HG02981 (cell line): Measurements from ENCODE around the gene ELK4.

Source experiments
- ATAC-seq: cut with Tn5 transposase; IDR thresholded peaks from one replicate; pipeline ENCODE4 v1.9.1; 2021; ENCODE audit warnings: mild to moderate bottlenecking, moderate library complexity; ENCODE audit not compliant: unreplicated experiment

ELK4 gene

DNA sequence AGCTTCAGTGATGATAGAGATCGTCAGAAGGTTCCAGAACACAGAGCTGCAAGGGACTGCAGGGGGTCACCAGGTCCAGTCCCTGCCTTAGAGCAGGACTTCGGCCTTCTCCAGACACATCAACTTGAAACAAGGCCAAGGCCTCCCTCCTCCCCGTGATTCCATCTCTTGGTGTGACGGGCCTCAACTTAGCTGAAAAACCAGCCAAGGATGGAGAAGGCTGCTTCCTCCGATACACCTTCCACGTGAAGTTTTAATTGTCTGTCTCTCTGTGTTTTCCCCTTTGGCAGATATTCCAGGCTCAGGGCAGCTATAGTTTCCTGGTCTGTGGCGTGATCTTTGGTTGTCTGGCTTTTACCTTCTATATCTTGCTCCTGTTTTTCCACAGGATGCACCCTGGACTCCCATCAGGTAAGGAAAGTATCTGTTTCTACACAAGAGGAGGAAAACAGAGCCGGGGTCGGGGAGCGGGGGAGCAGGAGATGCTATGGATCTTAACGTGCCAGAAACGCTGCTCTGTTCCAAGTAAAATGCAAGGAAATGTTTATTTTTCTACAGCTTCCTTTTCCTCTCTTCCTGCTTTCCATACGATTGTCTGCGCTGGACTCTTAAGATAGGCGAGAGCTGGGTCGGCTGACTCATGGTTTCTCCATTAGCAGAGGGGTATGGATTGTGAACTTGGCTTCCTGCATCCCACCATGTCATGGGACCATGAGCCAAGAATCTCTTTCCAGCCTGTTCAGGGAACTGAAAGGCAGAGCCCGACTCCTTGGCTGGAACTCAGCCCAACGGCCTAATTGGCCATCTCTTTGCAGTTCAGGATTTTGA, 32.8 kb downstream of the ELK4 start:
- ATAC-seq = no peak

DNA sequence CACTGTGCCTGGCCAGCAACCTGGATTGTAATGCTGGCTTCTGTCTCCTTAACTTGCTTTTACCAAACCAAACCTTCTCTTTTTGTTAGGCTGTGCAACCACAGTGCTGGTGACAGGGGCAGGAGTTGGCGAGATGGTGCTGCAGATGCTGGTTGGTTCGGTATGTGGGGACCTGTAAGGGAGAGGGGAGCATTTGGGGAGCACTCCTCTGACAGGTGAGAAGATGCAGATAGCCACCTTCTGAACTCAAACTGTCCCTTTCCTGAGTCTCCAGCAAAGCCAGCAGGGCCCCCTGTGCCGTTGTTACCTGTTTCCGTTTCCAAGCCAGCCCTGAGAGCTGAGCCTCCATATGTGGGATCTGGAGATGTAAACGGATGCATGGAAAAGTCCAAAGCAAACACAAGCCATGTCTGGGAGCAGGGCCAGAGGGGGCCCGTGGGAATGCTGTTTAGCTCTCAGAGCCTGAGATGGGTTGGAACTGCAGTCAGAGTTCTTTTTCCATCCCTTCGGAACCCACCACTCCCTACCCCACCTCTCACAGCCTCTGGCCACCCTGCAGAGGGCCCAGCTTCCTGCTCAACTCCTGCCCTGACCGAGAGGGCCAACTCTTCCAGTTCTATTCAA, 34.0 kb downstream of the ELK4 start:
- no peak for ATAC-seq

DNA sequence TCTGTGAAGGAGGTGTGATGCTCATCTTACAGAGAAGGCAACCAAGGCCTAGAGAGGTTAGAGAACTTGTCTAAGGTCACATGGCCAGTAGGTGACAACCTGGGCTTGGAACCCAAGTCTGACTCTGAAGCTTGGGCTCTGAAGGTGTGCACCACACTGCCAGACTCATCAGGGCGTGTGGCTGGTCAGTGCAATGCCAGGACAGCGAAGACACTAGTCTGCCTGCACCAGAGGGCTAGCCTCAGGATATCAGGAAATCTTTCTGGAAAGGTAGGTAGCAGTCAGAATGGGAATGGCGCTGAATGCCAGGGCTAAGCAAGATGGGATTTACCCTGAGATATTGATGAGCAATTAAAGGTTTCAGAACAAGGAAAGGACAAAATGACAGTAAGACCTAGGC, 34.9 kb downstream of the ELK4 start:
- ATAC-seq = no peak

- ATAC-seq = no peak
These were observed 36.0 kb downstream of the ELK4 start for GRCh38 chr1:205595861-205596260.

DNA sequence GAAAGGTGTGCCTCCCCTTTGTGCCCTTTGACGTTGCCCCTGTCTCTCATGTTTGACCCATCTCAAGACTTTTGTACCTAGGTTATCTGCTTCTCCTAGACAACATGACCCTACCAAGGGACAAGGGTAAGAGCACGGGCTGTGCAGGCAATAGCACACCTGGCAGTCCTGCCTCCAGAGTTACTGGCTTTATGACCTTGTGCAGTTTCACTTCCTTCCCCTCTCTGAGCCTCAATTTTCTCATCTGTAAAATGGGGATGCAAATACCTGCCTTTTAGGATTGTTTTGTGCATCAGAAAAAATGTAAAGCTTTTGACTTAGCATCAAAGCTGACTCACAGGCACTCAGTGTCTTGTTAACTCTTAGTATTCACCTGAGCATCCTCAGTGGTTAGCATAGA, 36.4 kb downstream of the ELK4 start:
- ATAC-seq = no peak

DNA sequence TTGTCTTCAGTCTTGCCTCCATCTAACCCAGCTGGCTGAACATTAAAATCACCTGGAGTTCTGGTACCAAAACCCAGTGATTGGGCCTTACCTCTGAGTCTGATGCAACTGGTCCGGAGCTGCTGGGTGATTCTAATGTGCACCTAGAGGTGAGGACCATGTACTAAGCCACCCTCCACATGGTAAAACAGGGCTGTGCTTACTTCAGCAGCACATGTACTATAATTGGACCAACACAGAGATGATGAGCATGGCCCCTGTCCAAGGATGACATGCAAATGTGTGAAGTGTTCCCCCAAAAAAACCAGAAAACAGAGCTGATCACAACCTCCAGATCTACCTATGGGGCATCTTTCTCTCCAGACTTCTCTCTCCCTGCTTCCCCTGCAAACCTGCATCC, 37.0 kb downstream of the ELK4 start:
- no peak for ATAC-seq

DNA sequence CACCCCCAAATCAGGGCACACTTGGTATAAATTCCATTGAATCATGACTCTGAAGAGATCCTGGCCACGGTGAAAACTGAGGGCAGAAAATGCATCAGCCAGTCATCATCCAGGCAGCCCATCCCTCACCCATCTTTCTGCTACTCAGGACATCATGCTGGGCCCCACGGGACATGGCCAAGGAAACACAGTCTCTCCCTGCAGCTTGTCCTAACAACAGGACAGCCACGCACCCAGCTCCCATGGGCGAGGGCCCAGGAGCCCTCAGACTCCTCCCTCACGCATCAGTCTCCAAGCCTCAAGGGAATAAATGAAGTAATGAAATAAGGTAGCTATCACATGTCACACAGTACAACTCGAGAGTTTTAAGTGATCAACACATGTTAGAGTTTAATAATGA, 37.8 kb downstream of the ELK4 start:
- ATAC-seq = no peak

- ATAC-seq = no peak
These were observed 38.3 kb downstream of the ELK4 start for GRCh38 chr1:205593532-205593931.

GRCh38 chr1:205592443-205593003, 39.3 kb downstream of the ELK4 start:
- ATAC-seq = no peak

- ATAC-seq = peak; percentile 74
These were observed 40.1 kb downstream of the ELK4 start for GRCh38 chr1:205591522-205592351.

DNA sequence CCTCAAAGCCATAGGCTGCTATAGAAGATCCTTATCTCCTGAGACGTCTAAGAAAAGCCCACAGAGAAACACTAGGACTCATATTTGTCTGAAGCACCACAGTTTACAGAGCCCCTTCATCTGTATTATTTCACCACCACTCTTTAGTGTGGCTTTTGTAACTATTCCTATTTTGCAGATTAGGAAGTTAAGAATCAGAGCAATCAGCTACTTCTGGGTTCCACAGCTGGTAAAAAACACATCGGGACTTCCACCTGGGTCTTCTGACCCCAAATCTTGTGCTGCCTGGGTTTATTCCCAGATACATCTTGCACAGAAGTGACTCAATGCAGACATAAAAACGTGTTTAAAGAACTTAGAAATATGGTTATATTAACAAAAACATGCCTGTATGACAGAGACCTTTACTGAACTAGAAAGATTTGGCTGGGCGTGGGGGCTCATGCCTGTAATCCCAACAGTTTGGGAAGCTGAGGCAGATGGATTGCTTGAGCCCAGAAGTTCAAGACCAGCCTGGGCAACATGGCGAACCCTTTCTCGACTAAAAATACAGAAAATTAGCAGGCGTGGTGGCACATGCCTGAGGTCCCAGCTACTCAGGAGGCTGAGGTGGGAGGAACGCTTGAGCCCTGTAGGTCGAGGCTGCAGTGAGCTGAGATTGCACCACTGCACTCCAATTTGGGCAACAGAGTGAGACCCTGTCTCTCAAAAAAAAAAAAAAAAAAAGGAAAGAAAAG, 40.9 kb downstream of the ELK4 start:
- ATAC-seq = no peak

DNA sequence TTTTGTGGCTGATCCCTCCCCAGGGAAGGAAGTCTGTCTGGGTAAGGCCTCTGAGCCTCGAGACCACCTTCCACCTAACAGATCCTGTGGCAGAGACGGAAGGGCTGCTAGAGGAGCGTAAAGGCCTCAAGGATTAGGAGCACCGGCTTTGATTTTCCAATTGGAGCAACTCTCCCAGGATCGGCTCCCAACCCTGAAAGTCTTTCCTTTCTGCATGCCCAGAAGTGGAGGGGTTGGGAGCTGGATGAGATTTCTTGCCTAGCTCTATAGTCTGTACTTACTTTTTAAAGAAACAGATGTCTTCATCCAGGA, 41.4 kb downstream of the ELK4 start:
- ATAC-seq = no peak

- ATAC-seq = no peak
These were observed 42.0 kb downstream of the ELK4 start for GRCh38 chr1:205589618-205590456.

- ATAC-seq = no peak
These were observed 42.8 kb downstream of the ELK4 start for GRCh38 chr1:205589046-205589445.

GRCh38 chr1:205588636-205589035, 43.2 kb downstream of the ELK4 start:
- no peak for ATAC-seq

DNA sequence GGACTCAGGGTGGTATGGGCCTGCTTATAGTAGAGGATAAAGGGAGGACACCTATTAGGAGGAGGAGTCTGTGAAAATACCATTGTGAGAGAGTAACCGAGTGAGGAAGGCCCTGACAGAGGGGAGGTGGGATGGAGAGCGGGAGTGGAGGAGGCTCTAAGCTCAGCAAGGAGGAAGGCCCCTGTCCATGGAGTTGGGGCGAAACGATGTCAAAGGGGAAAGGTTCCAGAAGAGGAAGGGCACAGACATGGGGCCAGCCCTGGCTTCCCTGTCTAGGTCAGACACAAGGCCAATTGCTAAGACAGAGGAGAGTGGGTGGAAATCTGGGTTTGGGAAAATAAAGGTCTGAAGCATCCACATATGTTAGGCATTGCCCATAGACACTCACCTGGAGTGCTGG, 44.2 kb downstream of the ELK4 start:
- no peak for ATAC-seq

GRCh38 chr1:205585835-205586785, 45.7 kb downstream of the ELK4 start:
- no peak for ATAC-seq

- ATAC-seq = no peak
These were observed 46.5 kb downstream of the ELK4 start for GRCh38 chr1:205585169-205585834.
